GM23248 (cell line): ENCODE data around the gene AFG3L2. TPM values are rescaled to one million over a fixed set of nuclear protein-coding genes. Genes with fewer than 3 reads are reported as not detected.

ENCODE experiments used
- DNase-seq: peaks from one replicate; pipeline ENCODE4 v3.0.0-alpha.2; 2015
- H2AFZ ChIP-seq: fragments of 200-600 bp; sonication (generic); 2 replicates; pipeline ENCODE4 v1.6.1; 2016; ENCODE audit warnings: antibody characterized with exemption
- H3F3A ChIP-seq: fragments of 200-600 bp; sonication (generic); 2 replicates; pipeline ENCODE4 v1.6.1; 2016; ENCODE audit warnings: mild to moderate bottlenecking, antibody characterized with exemption, mixed run types; ENCODE audit not compliant: insufficient read depth
- H3K27ac ChIP-seq: fragments of 200-600 bp; sonication (generic); 2 replicates; pipeline ENCODE4 v1.5.1; 2016; ENCODE audit warnings: mild to moderate bottlenecking
- H3K27me3 ChIP-seq: fragments of 200-600 bp; sonication (generic); replicated peaks from 2 replicates; pipeline ENCODE4 v1.6.1; 2016; ENCODE audit warnings: mild to moderate bottlenecking; ENCODE audit not compliant: insufficient read depth
- H3K36me3 ChIP-seq: fragments of 200-600 bp; sonication (generic); 2 replicates; pipeline ENCODE4 v1.6.1; 2016; ENCODE audit warnings: low read depth, mild to moderate bottlenecking
- H3K4me1 ChIP-seq: fragments of 200-600 bp; sonication (generic); 2 replicates; pipeline ENCODE4 v1.6.1; 2016; ENCODE audit warnings: mild to moderate bottlenecking; ENCODE audit not compliant: insufficient read depth
- H3K4me2 ChIP-seq: fragments of 200-600 bp; sonication (generic); one replicate; pipeline ENCODE4 v1.6.1; 2016; ENCODE audit warnings: mild to moderate bottlenecking; ENCODE audit not compliant: unreplicated experiment
- H3K4me3 ChIP-seq: fragments of 200-600 bp; sonication (generic); 2 replicates; pipeline ENCODE4 v1.5.1; 2016; ENCODE audit warnings: mild to moderate bottlenecking
- H3K79me2 ChIP-seq: fragments of 200-600 bp; sonication (generic); 2 replicates; pipeline ENCODE4 v1.6.1; 2016; ENCODE audit warnings: mild to moderate bottlenecking; ENCODE audit not compliant: insufficient read depth
- H3K9ac ChIP-seq: fragments of 200-600 bp; sonication (generic); 2 replicates; pipeline ENCODE4 v1.6.1; 2016; ENCODE audit warnings: mild to moderate bottlenecking
- H3K9me2 ChIP-seq: fragments of 200-600 bp; sonication (generic); 2 replicates; pipeline ENCODE4 v1.6.1; 2016; ENCODE audit warnings: mixed run types, mild to moderate bottlenecking, moderate library complexity; ENCODE audit not compliant: insufficient read depth
- H3K9me3 ChIP-seq: fragments of 200-600 bp; sonication (generic); one replicate; pipeline ENCODE4 v1.6.1; 2017; ENCODE audit warnings: low read depth
- H4K20me1 ChIP-seq: fragments of 200-600 bp; sonication (generic); 2 replicates; pipeline ENCODE4 v1.6.0; 2016; ENCODE audit not compliant: insufficient read depth
- EZH2 ChIP-seq: fragments of 200-600 bp; sonication (generic); IDR thresholded peaks from 2 replicates; pipeline ENCODE4 v1.6.1; 2018; ENCODE audit warnings: antibody characterized with exemption, mild to moderate bottlenecking; ENCODE audit not compliant: insufficient read depth, poor library complexity, severe bottlenecking
- EZH2phosphoT487 ChIP-seq: fragments of 200-600 bp; sonication (generic); IDR thresholded peaks from 2 replicates; pipeline ENCODE4 v1.6.1; 2018; ENCODE audit warnings: antibody characterized with exemption, moderate library complexity, mild to moderate bottlenecking, low read depth; ENCODE audit not compliant: insufficient read depth
- WGBS, 2 experiments: methylation state at CpG; one replicate each; pipeline ENCODE4 v1.1.6; 2015 to 2017; ENCODE audit warnings: low lambda C conversion rate in 2 of 2, low coverage in 1 of 2; ENCODE audit errors: missing lambda C conversion rate in 2 of 2; 5-methylcytosine and 5-hydroxymethylcytosine counted together
- in situ Hi-C: fragments of 300-500 bp; cut with MboI; formaldehyde crosslinking; loops from 2 replicates; pipeline ENCODE4 v1.15.0; 2020
- polyA plus RNA-seq: library from polyadenylated mRNA; unstranded; fragments of >200 nt; fragmentation: Nextera tagmentation; extraction: Ambion mirVana; gene quantifications from 2 replicates; pipeline ENCODE4 v1.2.1, GENCODE V29; 2016
- total RNA-seq: library from RNA; depleted of rRNA; stranded (reverse); fragments of >200 nt; shearing (Covaris generic); gene quantifications from 2 replicates; pipeline ENCODE4 v1.2.3, GENCODE V29; 2014

AFG3L2 gene
- total and polyA plus RNA-seq, 2 experiments from 2014 or later, result 28.1 to 40.6 TPM

GRCh38 chr18:12291690-12292089 is 85.3 kb downstream of the AFG3L2 start:
- Histone ChIP-seq H4K20me1 (no peaks in the 10 kb centered on the region), H3K4me1 (peaks cover 18% of the 10 kb centered on the region), H3K4me3 (no peak overlapping the region), H2AFZ (no peak overlapping the region), H3K4me2 (no peak overlapping the region), H3K9me3 (no peaks in the 10 kb centered on the region), H3K9me2 (no peaks in the 10 kb centered on the region), H3K27me3 (no peaks in the 10 kb centered on the region), H3K27ac (no peak overlapping the region), H3F3A (0 out of 2 replicates have a peak, but pooled peaks cover 6% of the 10 kb centered on the region), H3K79me2 (no peaks in the 10 kb centered on the region), H3K9ac (no peak overlapping the region), H3K36me3 (no peaks in the 10 kb centered on the region)
- in situ Hi-C loops, result no loop called here
- TF ChIP-seq EZH2phosphoT487 (no peak), EZH2 (no peak)
- whole genome bisulfite sequencing, 2 experiments, result 88 to 93% methylated on average over 14 of the region's 14 CpGs
- DNase-seq, result no peak

- Histone ChIP-seq H3K4me1 (peaks cover 13% of the 10 kb centered on the region), H3K27me3 (no peaks in the 10 kb centered on the region), H3K9ac (no peak overlapping the region), H3K9me2 (no peaks in the 10 kb centered on the region), H2AFZ (no peak overlapping the region), H3K36me3 (no peaks in the 10 kb centered on the region), H3K4me2 (no peak overlapping the region), H4K20me1 (no peaks in the 10 kb centered on the region), H3K79me2 (no peaks in the 10 kb centered on the region), H3K4me3 (no peak overlapping the region), H3K27ac (no peak overlapping the region), H3F3A (0 out of 2 replicates have a peak, but pooled peaks cover 6% of the 10 kb centered on the region), H3K9me3 (no peaks in the 10 kb centered on the region)
- TF ChIP-seq EZH2 (no peak), EZH2phosphoT487 (no peak)
- in situ Hi-C loops, result no loop called here
- 93% methylated on average over 6 of the region's 6 CpGs for WGBS, 2 experiments
- DNase-seq, result no peak
Measured at GRCh38 chr18:12291161-12291560, 85.9 kb downstream of the AFG3L2 start.

GRCh38 chr18:12290086-12290485 is 86.9 kb downstream of the AFG3L2 start:
- Histone ChIP-seq H3K4me3 (no peak overlapping the region), H3K36me3 (no peaks in the 10 kb centered on the region), H3K9ac (no peak overlapping the region), H3K4me2 (no peak overlapping the region), H3F3A (0 out of 2 replicates have a peak, but pooled peaks cover 6% of the 10 kb centered on the region), H3K9me2 (no peaks in the 10 kb centered on the region), H3K27ac (no peak overlapping the region), H3K27me3 (no peaks in the 10 kb centered on the region), H3K4me1 (peaks cover 8% of the 10 kb centered on the region; the same call in 1 of the 2 replicates), H3K9me3 (no peaks in the 10 kb centered on the region), H4K20me1 (no peaks in the 10 kb centered on the region), H3K79me2 (no peaks in the 10 kb centered on the region), H2AFZ (no peak overlapping the region)
- TF ChIP-seq EZH2, result no peak
- no peak for TF ChIP-seq EZH2phosphoT487
- no peak for DNase-seq
- 73 to 80% methylated on average over 2 of the region's 2 CpGs for WGBS, 2 experiments
- in situ Hi-C loops, result no loop called here

GRCh38 chr18:12288403-12288755 is 88.6 kb downstream of the AFG3L2 start:
- peak overlapping the region; percentile 73 for H3K4me3 ChIP-seq
- H3K9ac ChIP-seq, result peak overlapping the region; percentile 84
- H3K79me2 ChIP-seq, result no peaks in the 10 kb centered on the region
- no peaks in the 10 kb centered on the region for H3K27me3 ChIP-seq
- 10 to 11% methylated on average over 10 of the region's 10 CpGs for WGBS, 2 experiments
- H2AFZ ChIP-seq, result peak overlapping the region; percentile 82
- in situ Hi-C loops, result no loop called here
- H3K4me1 ChIP-seq, result peaks cover 8% of the 10 kb centered on the region; the same call in 1 of the 2 replicates
- DNase-seq, result no peak
- no peaks in the 10 kb centered on the region for H3K36me3 ChIP-seq
- H3K9me2 ChIP-seq, result no peaks in the 10 kb centered on the region
- TF ChIP-seq EZH2phosphoT487, result no peak
- TF ChIP-seq EZH2, result no peak
- peak overlapping the region; percentile 81 for H3K27ac ChIP-seq
- 0 out of 2 replicates have a peak, but pooled peaks cover 6% of the 10 kb centered on the region for H3F3A ChIP-seq
- peak overlapping the region; percentile 97 for H3K4me2 ChIP-seq
- H3K9me3 ChIP-seq, result no peaks in the 10 kb centered on the region
- no peaks in the 10 kb centered on the region for H4K20me1 ChIP-seq

GRCh38 chr18:12287684-12288402 is 89.2 kb downstream of the AFG3L2 start:
- TF ChIP-seq EZH2 (no peak), EZH2phosphoT487 (no peak)
- H3K9me3 ChIP-seq, result no peaks in the 10 kb centered on the region
- in situ Hi-C loops, result no loop called here
- peaks cover 11% of the 10 kb centered on the region for H3K4me1 ChIP-seq
- 2% methylated on average over 39 to 40 of the region's 41 CpGs for WGBS, 2 experiments
- H3K27ac ChIP-seq, result peak overlapping the region; percentile 81
- peak; percentile 96 for DNase-seq
- no peaks in the 10 kb centered on the region for H3K27me3 ChIP-seq
- H4K20me1 ChIP-seq, result no peaks in the 10 kb centered on the region
- peak overlapping the region; percentile 82 for H2AFZ ChIP-seq
- H3K79me2 ChIP-seq, result no peaks in the 10 kb centered on the region
- peak overlapping the region; percentile 84 for H3K9ac ChIP-seq
- no peaks in the 10 kb centered on the region for H3K36me3 ChIP-seq
- no peaks in the 10 kb centered on the region for H3K9me2 ChIP-seq
- H3K4me3 ChIP-seq, result peak overlapping the region; percentile 73
- 0 out of 2 replicates have a peak, but pooled peaks cover 6% of the 10 kb centered on the region for H3F3A ChIP-seq
- H3K4me2 ChIP-seq, result peak overlapping the region; percentile 97
